Stimulated activated CD4-positive, alpha-beta T cell treated with anti-CD3 and anti-CD28 coated beads, Interleukin-2, amount 100 ng/mL, for 48 hours (primary cell): ENCODE data around the gene GCG.

Experiments
- DNase-seq, 2 donors: peaks; one replicate each; pipeline ENCODE4 v3.0.0-alpha.2; 2020

The GCG gene

GRCh38 chr2:162099836-162100235 is 52.2 kb downstream of the GCG start:
- no peak for DNase-seq
